OCI-LY1 (cell line): ENCODE results near the gene SMAD6.

Experiments
- H2AFZ ChIP-seq: fragments of 200-600 bp; sonication (generic), shearing (Covaris generic); 2 replicates; pipeline ENCODE4 v1.6.0; 2014; ENCODE audit warnings: antibody characterized with exemption, mild to moderate bottlenecking, low read length
- H3F3A ChIP-seq: fragments of 200-600 bp; sonication (generic), shearing (Covaris generic); 2 replicates; pipeline ENCODE4 v1.6.0; 2014; ENCODE audit warnings: mild to moderate bottlenecking, antibody characterized with exemption, low read length, moderate library complexity; ENCODE audit not compliant: insufficient read depth
- H3K27ac ChIP-seq: fragments of 200-600 bp; sonication (generic); 2 replicates; pipeline ENCODE4 v1.5.1; 2014; ENCODE audit warnings: low read length, mixed run types, mild to moderate bottlenecking, low read depth; ENCODE audit not compliant: poor library complexity, severe bottlenecking
- H3K27me3 ChIP-seq: fragments of 200-600 bp; sonication (generic); 2 replicates; pipeline ENCODE4 v1.6.0; 2014; ENCODE audit warnings: antibody characterized with exemption, mild to moderate bottlenecking, low read length, moderate library complexity; ENCODE audit not compliant: insufficient read depth
- H3K36me3 ChIP-seq: fragments of 200-600 bp; sonication (generic); 2 replicates; pipeline ENCODE4 v1.6.1; 2014; ENCODE audit warnings: mild to moderate bottlenecking, antibody characterized with exemption, low read length, moderate library complexity, mixed read lengths; ENCODE audit not compliant: insufficient read depth
- H3K4me1 ChIP-seq: fragments of 200-600 bp; sonication (generic); 2 replicates; pipeline ENCODE4 v1.5.1; 2014; ENCODE audit warnings: mild to moderate bottlenecking, low read length, moderate library complexity; ENCODE audit not compliant: insufficient read depth, severe bottlenecking
- H3K4me2 ChIP-seq: fragments of 200-600 bp; sonication (generic), shearing (Covaris generic); 2 replicates; pipeline ENCODE4 v1.6.1; 2014; ENCODE audit warnings: low read length
- H3K4me3 ChIP-seq: fragments of 200-600 bp; sonication (generic); 2 replicates; pipeline ENCODE4 v1.5.1; 2014; ENCODE audit warnings: low read length, low read depth, mild to moderate bottlenecking, mixed read lengths; ENCODE audit not compliant: poor library complexity, severe bottlenecking
- H3K79me2 ChIP-seq: fragments of 200-600 bp; shearing (Covaris generic); 2 replicates; pipeline ENCODE4 v1.6.1; 2016; ENCODE audit warnings: mixed run types, low read length, mixed read lengths; ENCODE audit not compliant: insufficient read depth
- H3K9ac ChIP-seq: fragments of 200-600 bp; sonication (generic), shearing (Covaris generic); 2 replicates; pipeline ENCODE4 v1.6.1; 2014; ENCODE audit warnings: mild to moderate bottlenecking, low read length, mixed read lengths
- H3K9me2 ChIP-seq: fragments of 200-600 bp; sonication (generic), shearing (Covaris generic); 2 replicates; pipeline ENCODE4 v1.6.1; 2014; ENCODE audit warnings: low read depth, mild to moderate bottlenecking, low read length, mixed read lengths
- H3K9me3 ChIP-seq: fragments of 200-600 bp; shearing (Covaris generic); 2 replicates; pipeline ENCODE4 v1.6.1; 2014; ENCODE audit warnings: low read length, mixed read lengths
- H4K20me1 ChIP-seq: fragments of 200-600 bp; sonication (generic), shearing (Covaris generic); 2 replicates; pipeline ENCODE4 v1.6.0; 2016; ENCODE audit warnings: mild to moderate bottlenecking, low read length; ENCODE audit not compliant: insufficient read depth
- EZH2 ChIP-seq: fragments of 200-600 bp; sonication (generic), shearing (Covaris generic); IDR thresholded peaks from 2 replicates; pipeline ENCODE4 v1.8.0; 2017; ENCODE audit warnings: borderline replicate concordance, mixed run types, mild to moderate bottlenecking, antibody characterized with exemption, low read length, moderate library complexity, mixed read lengths
- TF ChIP-seq, protein P1 (sequence below): fragments of 200-600 bp; sonication (generic), shearing (Covaris generic); IDR thresholded peaks from 2 replicates; pipeline ENCODE4 v1.5.1; 2017; ENCODE audit warnings: mild to moderate bottlenecking, antibody characterized with exemption, low read length, moderate library complexity, mixed read lengths

Gene SMAD6

DNA sequence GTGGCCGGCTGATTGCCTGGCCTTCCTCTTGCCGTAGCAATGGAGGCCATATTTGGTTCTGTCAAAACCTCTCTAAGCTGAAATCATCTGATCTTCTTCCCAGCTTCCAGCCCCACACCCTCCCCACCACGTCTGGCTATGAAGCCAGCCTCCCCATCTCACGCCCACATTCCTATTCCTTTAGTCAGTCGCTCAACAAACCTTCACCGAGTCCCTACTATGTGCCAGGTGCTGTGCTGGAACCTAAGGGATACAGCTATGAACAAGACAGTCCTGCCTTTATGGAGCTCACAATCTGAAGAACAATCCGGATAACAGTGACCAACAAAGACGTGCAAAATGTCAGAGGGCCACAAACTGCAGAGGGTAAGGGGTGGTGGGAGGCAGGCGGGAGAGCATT, 31.9 kb upstream of the SMAD6 start:
- H3K27me3 ChIP-seq, result no peaks in the 10 kb centered on the region; the same call in 1 of the 2 replicates
- no peak overlapping the region for H3K4me2 ChIP-seq
- H2AFZ ChIP-seq, result no peak overlapping the region
- H3K9me2 ChIP-seq, result no peaks in the 10 kb centered on the region
- no peak overlapping the region for H3K27ac ChIP-seq
- H3K4me1 ChIP-seq, result peaks cover 6% of the 10 kb centered on the region
- no peak overlapping the region for H3K4me3 ChIP-seq
- no peaks in the 10 kb centered on the region for H4K20me1 ChIP-seq
- no peaks in the 10 kb centered on the region for H3K9me3 ChIP-seq
- no peaks in the 10 kb centered on the region for H3F3A ChIP-seq
- H3K36me3 ChIP-seq, result no peaks in the 10 kb centered on the region; the same call in 1 of the 2 replicates
- TF ChIP-seq EZH2, result no peak
- TF ChIP-seq, protein P1, sequence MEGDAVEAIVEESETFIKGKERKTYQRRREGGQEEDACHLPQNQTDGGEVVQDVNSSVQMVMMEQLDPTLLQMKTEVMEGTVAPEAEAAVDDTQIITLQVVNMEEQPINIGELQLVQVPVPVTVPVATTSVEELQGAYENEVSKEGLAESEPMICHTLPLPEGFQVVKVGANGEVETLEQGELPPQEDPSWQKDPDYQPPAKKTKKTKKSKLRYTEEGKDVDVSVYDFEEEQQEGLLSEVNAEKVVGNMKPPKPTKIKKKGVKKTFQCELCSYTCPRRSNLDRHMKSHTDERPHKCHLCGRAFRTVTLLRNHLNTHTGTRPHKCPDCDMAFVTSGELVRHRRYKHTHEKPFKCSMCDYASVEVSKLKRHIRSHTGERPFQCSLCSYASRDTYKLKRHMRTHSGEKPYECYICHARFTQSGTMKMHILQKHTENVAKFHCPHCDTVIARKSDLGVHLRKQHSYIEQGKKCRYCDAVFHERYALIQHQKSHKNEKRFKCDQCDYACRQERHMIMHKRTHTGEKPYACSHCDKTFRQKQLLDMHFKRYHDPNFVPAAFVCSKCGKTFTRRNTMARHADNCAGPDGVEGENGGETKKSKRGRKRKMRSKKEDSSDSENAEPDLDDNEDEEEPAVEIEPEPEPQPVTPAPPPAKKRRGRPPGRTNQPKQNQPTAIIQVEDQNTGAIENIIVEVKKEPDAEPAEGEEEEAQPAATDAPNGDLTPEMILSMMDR, result no peak
- no peak overlapping the region for H3K9ac ChIP-seq
- no peaks in the 10 kb centered on the region for H3K79me2 ChIP-seq

DNA sequence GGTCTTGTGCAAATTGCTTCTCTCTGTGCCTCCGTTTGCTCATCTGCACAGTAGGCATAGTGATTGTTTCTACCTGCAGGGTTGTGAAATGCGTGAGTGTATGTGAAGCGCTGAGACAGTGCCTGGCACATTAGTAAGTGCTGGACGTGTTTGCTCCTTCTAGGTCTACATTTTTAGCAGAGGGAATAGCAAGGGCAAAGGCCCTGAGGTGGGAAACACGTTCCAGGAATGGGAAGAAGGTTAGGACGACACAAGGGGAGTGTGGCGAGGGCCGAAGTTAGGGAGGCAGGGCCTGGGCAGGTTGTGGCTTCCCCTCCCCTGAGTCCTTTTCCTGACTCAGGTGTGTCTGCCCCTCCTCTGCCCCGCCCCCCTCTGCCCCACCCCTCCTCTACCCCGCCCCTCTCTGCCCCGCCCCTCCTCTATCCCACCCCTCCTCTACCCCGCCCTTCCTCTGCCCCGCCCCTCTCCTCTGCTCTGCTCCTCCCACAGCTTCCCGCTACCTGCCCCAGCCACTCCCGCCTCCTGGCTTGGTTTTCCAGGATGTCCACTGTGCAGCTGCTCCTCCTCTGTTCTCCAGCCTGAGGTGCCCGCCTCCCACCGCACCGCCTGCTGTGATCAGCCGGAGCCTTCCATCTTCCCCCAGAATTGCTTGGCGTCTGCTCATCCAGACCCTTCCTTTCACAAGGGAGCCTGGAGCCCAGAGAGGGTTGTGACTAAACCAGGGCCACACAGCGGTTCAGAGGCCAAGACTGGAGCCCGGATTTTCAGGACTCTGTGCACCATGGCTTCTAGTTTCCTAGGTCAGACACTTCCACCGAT, 31.1 kb upstream of the SMAD6 start:
- H2AFZ ChIP-seq, result no peak overlapping the region
- H3K4me1 ChIP-seq, result peaks cover 6% of the 10 kb centered on the region
- no peak overlapping the region for H3K4me3 ChIP-seq
- H3K36me3 ChIP-seq, result no peaks in the 10 kb centered on the region
- no peak for TF ChIP-seq EZH2
- TF ChIP-seq, protein P1, result no peak
- no peaks in the 10 kb centered on the region for H3K79me2 ChIP-seq
- no peak overlapping the region for H3K4me2 ChIP-seq
- no peak overlapping the region for H3K9ac ChIP-seq
- H3K27me3 ChIP-seq, result no peaks in the 10 kb centered on the region; the same call in 1 of the 2 replicates
- no peaks in the 10 kb centered on the region for H3F3A ChIP-seq
- no peaks in the 10 kb centered on the region for H3K9me3 ChIP-seq
- H3K27ac ChIP-seq, result no peak overlapping the region
- H4K20me1 ChIP-seq, result no peaks in the 10 kb centered on the region
- H3K9me2 ChIP-seq, result no peaks in the 10 kb centered on the region

DNA sequence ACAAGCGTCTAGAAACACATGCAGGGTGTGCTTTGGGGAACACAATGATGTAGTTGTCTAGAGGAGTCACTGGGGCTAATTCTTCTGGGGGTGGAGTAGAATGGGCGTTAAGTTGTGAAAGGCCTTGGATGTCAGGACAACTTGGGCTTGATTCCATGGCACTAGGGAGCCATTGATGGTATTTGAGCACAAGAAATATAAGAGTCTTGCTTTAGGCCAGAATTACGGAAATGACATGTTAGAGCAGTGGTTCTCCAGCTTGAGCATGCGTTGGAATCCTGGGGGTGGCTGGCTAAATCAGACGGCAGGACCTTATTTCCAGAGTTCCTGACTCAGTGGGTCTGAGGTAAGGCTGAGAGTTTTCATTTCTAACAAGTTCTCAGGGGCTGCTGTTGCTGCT, 29.2 kb upstream of the SMAD6 start:
- no peak for TF ChIP-seq EZH2
- H2AFZ ChIP-seq, result no peak overlapping the region
- no peaks in the 10 kb centered on the region for H3F3A ChIP-seq
- no peak overlapping the region for H3K27ac ChIP-seq
- no peaks in the 10 kb centered on the region for H3K9me2 ChIP-seq
- no peaks in the 10 kb centered on the region for H3K9me3 ChIP-seq
- H3K36me3 ChIP-seq, result no peaks in the 10 kb centered on the region
- H3K4me2 ChIP-seq, result no peak overlapping the region
- peaks cover 6% of the 10 kb centered on the region for H3K4me1 ChIP-seq
- no peaks in the 10 kb centered on the region; the same call in 1 of the 2 replicates for H3K27me3 ChIP-seq
- H3K4me3 ChIP-seq, result no peak overlapping the region
- no peaks in the 10 kb centered on the region for H3K79me2 ChIP-seq
- H3K9ac ChIP-seq, result no peak overlapping the region
- H4K20me1 ChIP-seq, result no peaks in the 10 kb centered on the region
